GM20431 (cell line): ENCODE results near the gene RETREG2.

Experiments
- in situ Hi-C: fragments of 300-500 bp; cut with MseI, MboI; formaldehyde crosslinking; loops from one replicate; pipeline ENCODE4 v1.15.0; 2020; ENCODE audit warnings: low sequenced_read_pairs; ENCODE audit not compliant: unreplicated experiment

Gene RETREG2

DNA sequence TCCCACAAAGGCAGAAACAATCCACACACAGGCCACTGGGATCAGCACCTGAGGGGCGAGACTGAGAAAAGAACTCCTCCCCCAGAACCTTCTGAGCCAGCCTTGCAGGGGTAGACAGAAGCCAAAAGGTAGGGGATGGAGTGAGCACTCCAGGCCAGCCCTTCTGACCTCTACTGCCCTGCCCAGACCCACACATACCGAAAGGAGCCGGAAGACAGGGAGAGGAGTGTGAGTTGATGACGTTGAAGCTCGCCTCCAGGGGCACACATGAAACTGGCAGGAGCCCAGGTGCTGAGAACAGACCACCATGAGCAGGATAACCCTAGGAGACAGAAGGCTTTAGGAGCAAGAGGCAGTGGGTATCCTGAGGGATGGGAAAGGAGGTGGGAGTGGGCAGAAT, 10.1 kb upstream of the RETREG2 start:
- in situ Hi-C loops, result no loop called here

DNA sequence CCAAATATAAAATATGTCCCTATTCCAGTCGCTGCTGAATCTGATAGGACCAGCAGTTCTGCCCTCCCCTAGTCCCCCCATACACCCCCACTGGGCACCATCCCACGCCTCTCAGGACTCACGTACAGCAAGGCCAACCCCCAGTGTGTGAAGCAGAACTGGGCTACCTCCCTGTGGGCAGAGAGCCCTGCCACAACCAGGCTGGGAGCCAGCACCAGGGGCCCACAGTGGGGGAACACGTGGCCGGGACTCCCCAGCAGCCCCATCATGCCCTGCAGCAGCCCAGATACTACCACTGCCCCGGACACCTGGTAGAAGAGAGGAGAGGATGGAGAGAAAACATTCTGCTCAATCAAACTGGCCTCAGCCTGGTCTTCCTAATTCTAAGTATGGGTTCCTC, 9.5 kb upstream of the RETREG2 start:
- in situ Hi-C loops, result no loop called here

DNA sequence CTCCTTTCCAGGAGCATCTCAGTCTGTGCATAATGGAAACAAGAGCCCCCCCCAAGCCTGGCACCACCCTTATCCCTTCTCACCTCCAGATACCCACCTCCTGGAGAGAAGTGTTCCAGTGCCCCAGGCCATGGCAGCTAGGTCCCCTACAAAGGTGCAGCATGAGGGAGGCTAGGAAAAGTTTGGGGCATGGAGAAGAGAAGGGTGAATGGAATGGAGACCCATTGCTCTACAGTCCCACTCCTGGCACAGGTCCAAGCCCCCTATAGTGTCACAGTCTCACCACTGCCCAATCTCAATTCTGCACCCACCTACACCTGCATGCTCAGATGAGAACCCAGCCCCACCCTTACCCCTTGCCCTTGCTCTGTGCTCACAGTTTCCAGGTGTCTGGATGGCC, 9.1 kb upstream of the RETREG2 start:
- in situ Hi-C loops, result no loop called here

DNA sequence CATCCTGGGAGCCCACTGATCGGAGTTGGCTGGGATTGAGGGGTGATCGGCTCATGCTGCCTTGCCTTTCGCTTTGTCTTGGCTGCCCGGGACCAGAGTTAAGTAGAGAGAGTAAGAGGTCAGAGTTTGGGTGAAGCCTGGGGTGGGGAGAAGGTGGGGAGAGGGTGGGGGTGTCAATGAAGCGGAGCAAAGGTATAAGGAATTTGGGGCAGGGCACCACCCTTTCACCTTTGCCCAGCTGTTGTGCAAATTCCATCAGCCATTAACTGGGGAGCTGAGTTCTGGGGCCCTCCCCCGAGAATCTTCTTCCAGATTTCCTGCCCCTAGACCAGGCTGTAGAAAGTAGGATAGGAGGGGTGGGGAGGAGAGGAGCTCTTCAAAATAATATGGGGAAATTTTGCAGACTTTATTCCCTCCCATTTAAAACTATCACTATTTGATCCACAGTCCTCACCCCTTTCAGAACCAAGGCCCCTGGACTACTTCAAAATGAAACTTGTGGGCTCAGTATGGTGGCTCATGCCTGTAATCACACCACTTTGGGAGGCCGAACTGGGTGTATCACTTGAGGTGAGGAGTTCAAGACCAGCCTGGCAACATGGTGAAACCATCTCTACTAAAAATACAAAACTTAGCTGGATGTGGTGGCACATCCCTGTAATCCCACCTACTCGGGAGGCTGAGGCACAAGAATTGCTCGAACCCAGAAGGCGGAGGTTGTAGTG, 8.0 kb upstream of the RETREG2 start, which contains the start of gene SLC23A3:
Gene SLC23A3, minus strand, starts transcription at position 100 of the 725 bp plus-strand sequence. Its CDS starts 45 bp downstream, at position 55.
- in situ Hi-C loops, result no loop called here

DNA sequence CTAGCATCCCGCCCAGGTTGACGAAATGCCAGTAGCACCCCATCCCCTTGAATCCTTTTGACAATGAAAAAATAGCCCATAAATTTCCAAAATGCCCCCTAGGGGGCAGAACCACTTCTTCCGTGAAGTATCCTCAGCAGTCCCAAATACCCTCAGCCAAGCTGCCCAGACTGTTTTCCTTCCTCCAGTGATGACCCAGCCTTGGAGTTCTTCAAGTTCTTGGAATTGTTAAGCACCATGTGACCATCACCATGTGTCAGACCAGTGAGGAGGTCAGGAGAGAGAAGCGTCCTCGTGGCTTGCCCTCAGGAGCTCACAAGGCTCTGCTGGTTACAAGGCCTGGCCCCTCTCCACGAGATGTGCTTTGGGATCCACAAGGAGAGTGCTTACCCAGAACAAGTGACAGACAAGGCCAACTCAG, 6.8 kb upstream of the RETREG2 start:
- in situ Hi-C loops, result no loop called here

DNA sequence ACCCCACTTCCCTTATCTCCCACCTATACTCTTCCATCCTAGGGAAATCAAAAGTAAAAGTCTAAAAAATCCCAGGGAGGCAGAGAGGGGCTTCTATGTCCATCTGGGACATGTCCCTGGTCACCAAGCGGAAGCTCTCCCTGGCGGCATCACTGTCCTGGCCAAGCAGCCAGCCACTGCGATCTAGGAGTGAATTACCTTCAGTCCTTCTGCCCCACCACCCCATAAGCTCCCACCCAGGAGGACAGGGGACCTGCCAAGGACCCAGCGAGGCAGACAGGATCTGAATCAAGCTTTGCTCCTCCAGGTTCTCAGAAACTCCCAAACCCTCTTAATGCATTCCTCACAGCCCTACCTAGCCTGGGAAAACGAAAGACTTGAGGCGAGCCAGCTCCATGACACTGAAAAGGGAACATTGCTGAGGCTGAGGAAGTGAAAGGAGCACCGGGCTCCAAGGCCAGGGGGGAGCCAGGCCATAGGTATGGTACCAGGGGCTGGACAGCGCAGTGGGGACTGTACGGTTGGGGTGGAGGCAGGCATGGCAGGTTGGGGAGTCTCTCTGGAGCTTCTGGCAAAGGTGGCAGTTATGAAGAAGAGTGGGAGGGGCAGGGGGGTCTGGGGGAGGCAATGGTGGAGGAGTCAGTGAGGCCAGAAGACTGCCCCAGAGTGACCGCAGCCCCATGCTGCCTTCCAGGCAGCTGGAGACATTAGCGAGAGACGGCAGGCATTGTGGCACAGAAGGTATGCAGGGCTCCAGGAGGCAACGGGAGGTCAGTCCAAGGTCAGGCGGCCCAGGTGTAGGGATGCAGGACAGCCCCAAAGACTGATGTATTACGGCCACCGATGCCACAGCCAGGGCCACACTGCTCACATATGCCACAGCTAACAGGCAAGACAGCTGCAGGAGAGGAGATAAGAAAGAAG, 5.6 kb upstream of the RETREG2 start:
- in situ Hi-C loops, result no loop called here

DNA sequence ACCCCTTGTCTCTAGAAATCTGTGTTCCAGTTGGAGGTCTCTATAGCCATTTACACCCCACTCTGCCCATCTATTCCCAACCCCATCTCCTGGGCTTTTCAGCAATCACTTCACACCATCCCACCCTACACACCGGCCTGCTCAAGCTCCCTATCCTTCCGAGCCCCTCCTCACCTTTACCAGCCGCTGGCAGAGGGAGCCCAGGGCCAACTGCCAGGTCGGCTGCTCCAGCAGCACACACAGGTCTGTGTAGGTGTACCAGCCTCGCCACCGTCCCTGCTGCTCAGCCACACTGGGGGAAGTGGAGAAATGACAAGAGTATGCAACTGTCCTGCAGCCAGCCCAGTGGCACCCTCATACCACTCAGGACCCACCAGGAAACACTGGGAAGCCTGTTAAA, 4.9 kb upstream of the RETREG2 start:
- in situ Hi-C loops, result no loop called here

DNA sequence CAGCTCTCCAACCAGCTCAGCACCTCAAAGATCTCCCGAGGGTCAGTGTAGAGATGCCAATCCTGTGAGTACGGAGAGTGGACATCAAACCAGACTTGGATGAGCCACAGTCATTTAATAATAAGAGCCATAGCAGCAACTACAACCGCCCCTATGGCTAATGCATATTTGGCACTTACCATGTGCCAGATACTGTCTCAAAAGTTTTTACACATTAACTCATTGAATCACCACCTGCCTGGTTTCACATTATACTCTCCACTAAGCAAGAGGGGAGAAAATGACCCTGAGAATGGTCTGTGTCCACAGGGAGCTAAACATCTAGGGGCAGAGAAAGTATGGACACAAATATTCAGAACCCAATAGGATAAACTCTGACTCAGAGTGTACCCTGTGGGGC, 3.9 kb upstream of the RETREG2 start:
- in situ Hi-C loops, result no loop called here

DNA sequence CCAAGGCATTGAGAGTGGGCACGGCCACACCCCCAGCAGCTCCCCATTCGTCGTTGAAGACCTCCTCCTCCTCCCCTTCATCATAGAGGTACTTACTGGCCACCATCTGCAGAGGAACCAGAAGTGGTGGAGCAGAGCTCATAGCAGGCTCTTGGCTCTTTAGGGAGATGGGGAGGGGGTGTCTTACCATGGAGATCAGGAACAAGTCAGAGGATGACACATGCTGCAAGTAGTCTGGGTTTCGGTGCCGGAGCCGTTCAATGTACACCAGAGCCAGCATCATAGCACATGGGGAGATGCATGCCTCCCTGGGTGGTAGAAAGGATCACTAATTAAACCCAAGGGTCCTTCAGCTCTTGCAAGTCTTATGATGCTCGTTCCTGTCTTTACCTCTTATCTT, 3.3 kb upstream of the RETREG2 start:
- in situ Hi-C loops, result no loop called here

DNA sequence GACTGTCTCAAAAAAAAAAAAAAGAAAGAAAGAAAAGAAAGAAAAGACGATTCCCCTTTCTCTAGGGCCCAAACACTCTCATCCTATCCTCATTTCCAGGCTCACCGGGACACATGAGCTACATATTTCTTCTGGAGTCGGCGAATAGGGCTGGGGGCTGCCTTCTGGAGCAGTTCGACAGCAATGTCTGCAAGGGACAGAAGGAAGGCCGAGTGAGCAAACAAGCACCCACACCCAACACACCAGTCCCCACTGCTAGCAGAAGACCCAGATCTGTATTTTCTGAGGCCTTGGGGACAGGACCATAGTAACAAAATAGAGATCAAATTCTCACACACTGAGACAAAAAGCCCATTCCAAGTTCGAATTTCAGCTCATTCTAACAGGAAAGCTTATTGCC, 2.6 kb upstream of the RETREG2 start:
- in situ Hi-C loops, result no loop called here

DNA sequence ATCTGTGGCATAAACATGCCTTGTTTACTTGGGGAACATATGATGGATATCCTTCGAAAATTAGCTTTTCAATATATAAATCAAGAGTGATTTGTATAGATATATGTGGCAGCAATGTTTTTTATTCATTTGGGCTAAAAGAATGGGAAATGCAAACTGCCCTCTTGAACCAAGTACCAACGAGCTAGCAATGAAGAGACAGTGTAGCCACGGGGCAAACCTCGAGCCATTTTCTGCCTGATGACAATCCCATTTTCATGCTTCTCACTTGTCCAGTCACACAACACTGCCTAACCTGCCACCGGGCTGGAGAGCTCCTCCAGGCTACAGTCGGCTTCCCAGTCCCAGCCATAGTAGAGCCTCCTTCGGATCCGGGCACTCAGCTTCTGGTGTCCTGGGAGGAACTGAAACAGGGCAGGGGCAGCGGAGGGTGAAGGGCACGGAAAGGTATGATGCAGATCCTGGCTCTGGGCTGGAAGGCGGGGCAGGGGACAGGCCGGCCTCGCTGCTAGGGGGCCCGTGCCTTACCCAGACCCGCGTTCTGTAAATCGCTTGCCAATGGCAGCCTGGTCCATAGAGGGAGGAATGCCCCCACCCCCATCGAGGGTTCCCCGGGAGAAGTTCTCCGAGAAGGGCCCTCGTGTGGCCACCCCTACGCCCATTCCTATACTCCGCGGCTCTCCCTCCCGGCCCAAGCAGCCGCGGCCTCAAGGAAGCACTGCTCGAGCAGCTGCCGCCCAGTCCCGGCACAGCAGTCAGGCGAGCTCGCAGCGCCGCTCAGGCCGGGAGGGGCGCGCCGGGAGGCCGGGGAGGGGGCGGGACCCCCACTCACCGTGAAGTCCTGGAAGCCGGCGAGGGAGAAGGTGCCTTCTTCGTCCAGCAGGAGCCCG, 1.9 kb upstream of the RETREG2 start:
- in situ Hi-C loops, result no loop called here

DNA sequence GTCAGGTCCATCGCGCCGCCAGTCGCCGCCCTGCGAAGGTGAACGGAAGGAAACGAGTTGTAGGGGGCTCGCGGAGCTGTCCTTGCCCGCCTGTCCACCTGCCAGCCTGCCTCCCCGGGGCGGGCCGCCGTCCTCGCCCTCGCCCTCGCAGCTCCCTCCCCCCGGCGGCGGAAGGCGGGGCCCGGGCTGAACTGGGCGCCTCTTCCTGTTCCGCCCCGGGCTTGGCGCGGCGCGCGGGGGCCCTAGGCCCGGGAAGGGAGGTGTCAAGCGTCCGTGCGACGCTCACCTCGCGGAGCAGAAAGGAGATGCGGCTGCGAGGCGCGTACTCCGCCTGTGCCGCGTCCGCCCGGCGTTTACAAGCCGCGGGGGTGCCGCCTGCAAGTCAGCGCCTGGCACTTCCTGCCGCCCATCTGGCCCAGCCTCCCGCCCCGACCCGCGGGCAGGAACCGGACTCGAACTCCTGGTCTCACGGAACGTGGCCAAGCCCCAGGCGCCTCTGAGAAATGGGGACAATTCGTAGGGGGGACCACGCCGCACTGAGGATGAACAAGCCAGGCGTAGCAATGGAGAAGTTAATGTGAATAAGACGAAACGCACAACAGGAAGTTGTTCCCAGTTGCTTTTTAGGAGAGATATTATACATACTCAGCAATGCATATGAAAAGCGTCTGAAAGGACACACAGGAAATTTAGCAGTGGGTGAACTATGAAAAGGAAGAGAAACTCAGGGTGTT, 1.1 kb upstream of the RETREG2 start, which contains the start of gene CNPPD1:
Gene CNPPD1, minus strand, starts transcription at position 108 of the 734 bp plus-strand sequence. Its CDS starts 97 bp downstream, at position 11.
- in situ Hi-C loops, result no loop called here

DNA sequence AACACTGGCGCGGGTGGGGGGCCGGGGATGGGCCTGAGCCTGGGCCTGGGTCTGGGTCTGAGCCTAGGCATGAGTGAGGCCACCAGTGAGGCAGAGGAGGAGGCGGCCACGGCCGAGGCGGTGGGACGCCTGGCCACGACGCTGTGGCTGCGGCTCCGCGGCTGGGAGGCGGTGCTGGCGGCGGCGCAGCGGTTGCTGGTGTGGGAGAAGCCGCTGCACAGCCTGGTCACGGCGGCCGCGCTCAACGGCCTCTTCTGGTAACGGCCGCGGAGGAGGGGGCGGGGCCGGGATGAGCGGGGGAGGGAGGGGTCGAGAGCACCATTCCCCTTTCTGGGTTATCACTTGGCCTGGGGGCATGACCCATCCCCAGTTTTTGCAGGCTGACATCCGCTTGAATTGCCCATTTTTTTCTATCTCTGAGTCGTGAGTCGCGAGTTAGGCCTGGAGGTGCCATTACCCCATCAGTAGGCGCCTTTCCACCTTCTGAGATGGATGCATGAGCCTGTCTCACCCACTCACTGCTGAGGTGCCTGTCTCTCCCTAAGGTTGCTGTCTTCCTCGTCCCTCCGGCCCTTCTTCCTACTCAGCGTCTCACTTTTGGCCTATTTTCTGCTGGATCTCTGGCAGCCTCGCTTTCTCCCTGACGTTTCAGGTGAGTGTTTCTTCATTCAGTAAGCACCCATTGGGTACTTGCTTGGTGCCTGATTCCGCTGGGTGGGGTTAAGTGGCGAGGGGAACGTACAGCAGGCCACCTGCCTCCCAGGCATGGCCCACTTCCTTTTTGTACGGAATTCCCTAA, 501 bp downstream of the RETREG2 start:
- in situ Hi-C loops, result no loop called here

DNA sequence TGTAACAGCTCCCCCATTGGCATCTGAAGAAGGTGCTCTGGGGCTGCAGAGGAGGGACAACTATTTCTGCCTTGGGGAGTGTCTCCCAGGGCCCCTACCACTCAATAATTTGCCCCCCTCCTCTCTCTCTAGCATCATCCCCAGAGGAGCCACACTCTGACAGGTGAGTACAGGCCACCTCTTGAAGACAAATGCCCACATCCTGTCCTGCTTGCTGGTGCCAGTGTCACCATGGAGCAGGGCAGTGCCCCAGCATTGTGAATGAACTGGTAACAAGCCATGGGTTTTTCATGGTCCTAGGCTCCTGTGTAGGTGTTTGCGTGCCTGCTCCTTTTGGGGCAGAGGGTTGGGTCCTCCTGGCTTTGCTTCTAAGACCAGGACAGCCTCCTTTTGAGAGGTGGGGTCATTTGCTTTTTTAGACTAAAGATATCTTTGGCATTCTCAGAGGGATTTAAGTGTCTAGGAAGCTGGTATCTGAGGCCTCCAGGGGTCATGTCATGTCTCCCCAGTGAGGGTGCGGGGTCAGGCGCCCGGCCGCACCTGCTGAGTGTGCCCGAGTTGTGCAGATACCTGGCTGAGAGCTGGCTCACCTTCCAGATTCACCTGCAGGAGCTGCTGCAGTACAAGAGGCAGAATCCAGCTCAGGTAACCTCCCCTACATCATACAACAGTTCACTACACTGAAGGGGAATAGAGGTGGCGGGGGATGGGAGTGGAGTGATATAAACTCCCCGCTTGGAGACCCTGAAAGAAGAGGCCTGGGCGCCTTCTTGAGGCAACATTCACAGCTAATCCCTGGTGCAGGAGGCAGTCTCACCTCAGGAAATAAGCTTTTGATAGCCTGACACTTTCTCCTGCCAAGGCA, 1.8 kb downstream of the RETREG2 start:
- in situ Hi-C loops, result no loop called here

DNA sequence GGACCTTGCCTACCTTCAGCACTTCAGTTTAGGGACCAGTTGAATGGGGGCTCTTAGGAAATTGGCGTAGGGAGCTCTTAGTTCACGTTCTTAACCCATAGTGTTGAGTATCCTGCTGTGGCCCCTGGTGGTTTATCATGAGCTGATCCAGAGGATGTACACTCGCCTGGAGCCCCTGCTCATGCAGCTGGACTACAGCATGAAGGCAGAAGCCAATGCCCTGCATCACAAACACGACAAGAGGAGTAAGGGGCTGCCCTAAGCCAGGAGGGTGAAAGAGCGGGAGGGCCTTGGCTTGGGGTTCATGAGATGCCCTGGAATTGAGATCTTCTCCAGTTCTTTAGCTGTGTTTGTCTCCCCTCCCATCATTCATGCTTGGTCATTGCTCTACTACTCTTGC, 2.9 kb downstream of the RETREG2 start:
- in situ Hi-C loops, result no loop called here

DNA sequence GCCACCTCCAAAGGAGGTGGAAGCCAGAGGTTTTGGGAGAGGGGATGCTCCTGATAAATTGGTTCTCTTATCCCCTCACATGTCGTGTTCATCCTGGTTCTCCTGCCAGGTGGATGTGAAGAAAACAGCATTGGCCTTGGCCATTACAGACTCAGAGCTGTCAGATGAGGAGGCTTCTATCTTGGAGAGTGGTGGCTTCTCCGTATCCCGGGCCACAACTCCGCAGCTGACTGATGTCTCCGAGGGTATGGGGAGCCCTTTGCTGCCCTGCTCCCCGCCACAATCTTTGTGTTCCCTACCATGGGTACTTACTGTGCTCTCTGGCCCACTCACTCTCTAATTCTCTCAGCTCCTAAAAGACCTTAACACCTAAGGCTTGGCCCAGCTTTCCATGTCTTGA, 3.5 kb downstream of the RETREG2 start:
- in situ Hi-C loops, result no loop called here

DNA sequence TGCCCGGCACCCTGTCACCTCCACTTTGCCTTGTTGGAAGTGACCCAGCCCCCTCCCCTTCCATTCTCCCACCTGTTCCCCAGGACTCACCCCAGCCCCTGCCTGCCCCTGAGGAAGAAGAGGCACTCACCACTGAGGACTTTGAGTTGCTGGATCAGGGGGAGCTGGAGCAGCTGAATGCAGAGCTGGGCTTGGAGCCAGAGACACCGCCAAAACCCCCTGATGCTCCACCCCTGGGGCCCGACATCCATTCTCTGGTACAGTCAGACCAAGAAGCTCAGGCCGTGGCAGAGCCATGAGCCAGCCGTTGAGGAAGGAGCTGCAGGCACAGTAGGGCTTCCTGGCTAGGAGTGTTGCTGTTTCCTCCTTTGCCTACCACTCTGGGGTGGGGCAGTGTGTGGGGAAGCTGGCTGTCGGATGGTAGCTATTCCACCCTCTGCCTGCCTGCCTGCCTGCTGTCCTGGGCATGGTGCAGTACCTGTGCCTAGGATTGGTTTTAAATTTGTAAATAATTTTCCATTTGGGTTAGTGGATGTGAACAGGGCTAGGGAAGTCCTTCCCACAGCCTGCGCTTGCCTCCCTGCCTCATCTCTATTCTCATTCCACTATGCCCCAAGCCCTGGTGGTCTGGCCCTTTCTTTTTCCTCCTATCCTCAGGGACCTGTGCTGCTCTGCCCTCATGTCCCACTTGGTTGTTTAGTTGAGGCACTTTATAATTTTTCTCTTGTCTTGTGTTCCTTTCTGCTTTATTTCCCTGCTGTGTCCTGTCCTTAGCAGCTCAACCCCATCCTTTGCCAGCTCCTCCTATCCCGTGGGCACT, 4.5 kb downstream of the RETREG2 start:
- in situ Hi-C loops, result no loop called here
